GM12878 (cell line): ENCODE data around the gene CBX7.

ENCODE experiments used
- CBFB ChIP-seq: IDR thresholded peaks from 2 replicates; pipeline ENCODE4 v1.6.1; 2016; ENCODE audit warnings: antibody characterized with exemption, low read depth
- CREB1 ChIP-seq: IDR thresholded peaks from 2 replicates; pipeline ENCODE4 v1.6.1; 2012; ENCODE audit warnings: low read depth, mild to moderate bottlenecking, inconsistent platforms
- FOXM1 ChIP-seq: IDR thresholded peaks from 2 replicates; pipeline ENCODE4 v1.6.1; 2012; ENCODE audit warnings: low read depth, mild to moderate bottlenecking, inconsistent platforms, low read length, moderate library complexity
- KDM1A ChIP-seq: fragments of 200-600 bp; sonication (generic); IDR thresholded peaks from 2 replicates; pipeline ENCODE4 v1.6.1; 2016; ENCODE audit warnings: borderline replicate concordance
- MEF2A ChIP-seq: IDR thresholded peaks from 2 replicates; pipeline ENCODE4 v1.6.1; 2011; ENCODE audit warnings: low read depth, mild to moderate bottlenecking, low read length, moderate library complexity; ENCODE audit not compliant: insufficient read depth
- MTA2 ChIP-seq: fragments of 450-650 bp; IDR thresholded peaks from 2 replicates; pipeline ENCODE4 v1.6.1; 2016; ENCODE audit warnings: low read depth, mild to moderate bottlenecking, moderate library complexity
- POLR2AphosphoS5 ChIP-seq: IDR thresholded peaks from 2 replicates; pipeline ENCODE4 v1.6.1; 2011; ENCODE audit warnings: mild to moderate bottlenecking, low read length, inconsistent platforms
- RAD21 ChIP-seq: IDR thresholded peaks from 2 replicates; pipeline ENCODE4 v1.6.1; 2011; ENCODE audit warnings: mild to moderate bottlenecking, low read depth, low read length, moderate library complexity; ENCODE audit not compliant: insufficient read depth
- SRF ChIP-seq, 2 experiments: IDR thresholded peaks; 2 replicates each; pipeline ENCODE4 v1.6.1; 2011; ENCODE audit warnings: low read depth in 2 of 2, low read length in 2 of 2, mild to moderate bottlenecking in 1 of 2, moderate library complexity in 1 of 2
- ZNF384 ChIP-seq: IDR thresholded peaks from 2 replicates; pipeline ENCODE4 v1.6.1; 2012; ENCODE audit warnings: low read depth, mild to moderate bottlenecking, low read length, improper control_type of control experiment, borderline replicate concordance
- TF ChIP-seq, protein P1 (sequence below), 3 experiments: IDR thresholded peaks in 2 of 3; conservative IDR thresholded peaks in 1 of 3; 2 replicates each; pipeline ENCODE4 v1.5.1; 2011; ENCODE audit warnings: low read depth in 3 of 3, low read length in 3 of 3, mild to moderate bottlenecking in 3 of 3, control low read depth in 2 of 3, moderate library complexity in 2 of 3, inconsistent platforms in 1 of 3, mixed read lengths in 1 of 3; ENCODE audit not compliant: control insufficient read depth in 2 of 3, insufficient read depth in 1 of 3; ENCODE audit errors: extremely low read depth in 1 of 3
- TF ChIP-seq, protein P2 (sequence below): IDR thresholded peaks from 2 replicates; pipeline ENCODE4 v1.6.1; 2012; ENCODE audit warnings: low read depth, low read length, improper control_type of control experiment

DNA sequence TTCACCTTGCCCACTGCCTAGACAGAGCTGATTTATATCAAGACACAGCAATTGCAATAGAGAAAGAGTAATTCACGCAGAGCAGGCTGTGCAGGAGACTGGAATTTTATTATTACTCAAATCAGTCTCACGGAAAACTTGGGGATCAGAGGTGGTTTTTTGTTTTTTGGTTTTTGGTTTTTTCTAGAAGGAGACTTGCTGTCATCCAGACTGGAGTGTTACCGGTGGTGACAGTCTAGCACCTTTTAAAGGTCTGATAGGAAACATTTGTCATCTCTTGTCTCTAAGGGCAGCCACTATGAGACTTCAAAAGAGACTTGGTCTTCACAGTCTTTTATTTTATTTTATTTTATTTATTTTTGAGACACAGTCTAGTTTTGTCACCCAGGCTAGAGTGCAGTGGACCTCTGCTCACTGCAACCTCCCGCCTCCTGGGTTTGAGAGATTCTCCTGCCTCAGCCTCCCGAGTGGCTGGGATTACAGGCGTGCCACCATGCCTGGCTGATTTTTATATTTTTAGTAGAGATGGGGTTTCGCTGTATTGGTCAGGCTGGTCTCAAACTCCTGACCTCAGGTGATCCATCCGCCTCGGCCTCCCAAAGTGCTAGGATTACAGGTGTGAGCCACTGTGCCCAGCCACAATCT, 36.4 kb downstream of the CBX7 start:
- TF ChIP-seq, protein P1, sequence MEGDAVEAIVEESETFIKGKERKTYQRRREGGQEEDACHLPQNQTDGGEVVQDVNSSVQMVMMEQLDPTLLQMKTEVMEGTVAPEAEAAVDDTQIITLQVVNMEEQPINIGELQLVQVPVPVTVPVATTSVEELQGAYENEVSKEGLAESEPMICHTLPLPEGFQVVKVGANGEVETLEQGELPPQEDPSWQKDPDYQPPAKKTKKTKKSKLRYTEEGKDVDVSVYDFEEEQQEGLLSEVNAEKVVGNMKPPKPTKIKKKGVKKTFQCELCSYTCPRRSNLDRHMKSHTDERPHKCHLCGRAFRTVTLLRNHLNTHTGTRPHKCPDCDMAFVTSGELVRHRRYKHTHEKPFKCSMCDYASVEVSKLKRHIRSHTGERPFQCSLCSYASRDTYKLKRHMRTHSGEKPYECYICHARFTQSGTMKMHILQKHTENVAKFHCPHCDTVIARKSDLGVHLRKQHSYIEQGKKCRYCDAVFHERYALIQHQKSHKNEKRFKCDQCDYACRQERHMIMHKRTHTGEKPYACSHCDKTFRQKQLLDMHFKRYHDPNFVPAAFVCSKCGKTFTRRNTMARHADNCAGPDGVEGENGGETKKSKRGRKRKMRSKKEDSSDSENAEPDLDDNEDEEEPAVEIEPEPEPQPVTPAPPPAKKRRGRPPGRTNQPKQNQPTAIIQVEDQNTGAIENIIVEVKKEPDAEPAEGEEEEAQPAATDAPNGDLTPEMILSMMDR (IDR thresholded peaks at IDR 0.05 in 2 of 3, conservative IDR thresholded peaks at IDR 0.05 in 1 of 3; ENCODE audit: control insufficient read depth in 2 of 3, extremely low read depth in 1 of 3, insufficient read depth in 1 of 3, low read depth in 3 of 3, low read length in 3 of 3), result no peak
- TF ChIP-seq MTA2 (peak; percentile 31; the same call in 1 of the 2 replicates), CREB1 (no peak), FOXM1 (no peak), ZNF384 (no peak), MEF2A (no peak), RAD21 (no peak), POLR2AphosphoS5 (no peak; the same call in 1 of the 2 replicates), KDM1A (no peak), SRF (IDR thresholded peaks at IDR 0.05; ENCODE audit: low read depth in 2 of 2, low read length in 2 of 2) (no peak), CBFB (no peak)
- TF ChIP-seq, protein P2, sequence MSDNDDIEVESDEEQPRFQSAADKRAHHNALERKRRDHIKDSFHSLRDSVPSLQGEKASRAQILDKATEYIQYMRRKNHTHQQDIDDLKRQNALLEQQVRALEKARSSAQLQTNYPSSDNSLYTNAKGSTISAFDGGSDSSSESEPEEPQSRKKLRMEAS, result no peak
